B cell (primary cell): ENCODE data around the gene GPX7. TPM values are rescaled to one million over a fixed set of nuclear protein-coding genes. Genes with fewer than 3 reads are reported as not detected.
"Not testable (repeated sequence)": the region's sequence is repeated elsewhere in the genome, so short reads cannot be mapped to it uniquely, and the experiment has no call there.

Experiments
- ATAC-seq: fragments of 200-7000 bp; cut with Tn5 transposase; one replicate; pipeline ENCODE4 v1.10.0; 2021; ENCODE audit warnings: low read depth, mild to moderate bottlenecking, moderate number of reproducible peaks, moderate library complexity
- CTCF ChIA-PET: fragments of 350-600 bp; sonication (Branson Sonifier 250); formaldehyde crosslinking; loops from one replicate; lab custom pipeline; 2021; ENCODE audit warnings: antibody characterized with exemption, inconsistent platforms; lab: Charles Lee
- POLR2A ChIA-PET: fragments of 350-600 bp; sonication (Branson Sonifier 250); formaldehyde crosslinking; loops from one replicate; lab custom pipeline; 2021; ENCODE audit warnings: antibody characterized with exemption; lab: Charles Lee
- DNase-seq: peaks from one replicate; pipeline ENCODE4 v3.0.0; 2013
- H2AFZ ChIP-seq: 2 replicates; pipeline ENCODE4 v1.6.1; 2012; ENCODE audit warnings: mild to moderate bottlenecking, low read depth, low read length; ENCODE audit not compliant: insufficient read depth, poor library complexity, severe bottlenecking
- H3K27ac ChIP-seq, 2 donors: 1 replicate in 1 of 2; 2 replicates in 1 of 2; pipeline ENCODE4 v1.5.1; 2012 to 2013; ENCODE audit warnings: low read length in 2 of 2, mild to moderate bottlenecking in 2 of 2, moderate library complexity in 1 of 2
- H3K27me3 ChIP-seq, 4 experiments: fragments of 200-600 bp in 1 of 4; sonication (generic) in 1 of 4; replicated peaks in 1 of 4; 1 replicate in 2 of 4; 2 replicates in 2 of 4; pipeline versions ENCODE4 v1.6.1 to v1.7.0; 2013 to 2016; ENCODE audit warnings: low read length in 3 of 4, mild to moderate bottlenecking in 2 of 4, mixed read lengths in 1 of 4, moderate library complexity in 1 of 4; ENCODE audit not compliant: insufficient read depth in 4 of 4, control insufficient read depth in 3 of 4; ENCODE audit errors: control extremely low read depth in 1 of 4
- H3K36me3 ChIP-seq, 2 experiments: replicated peaks in 1 of 2; 1 replicate in 1 of 2; 2 replicates in 1 of 2; pipeline versions ENCODE4 v1.6.1 to v1.7.1; 2013; ENCODE audit warnings: low read length in 1 of 2; ENCODE audit not compliant: insufficient read depth in 2 of 2, control insufficient read depth in 1 of 2; ENCODE audit errors: control extremely low read depth in 1 of 2, extremely low read depth in 1 of 2
- H3K4me1 ChIP-seq, 2 donors: fragments of 200-600 bp in 1 of 2; sonication (generic) in 1 of 2; 1 replicate in 1 of 2; 2 replicates in 1 of 2; pipeline versions ENCODE4 v1.5.1 to v1.6.1; 2013 to 2017; ENCODE audit warnings: low read length in 2 of 2; ENCODE audit not compliant: control insufficient read depth in 2 of 2, insufficient read depth in 2 of 2
- H3K4me2 ChIP-seq: replicated peaks from 2 replicates; pipeline ENCODE3; 2012; ENCODE audit warnings: mild to moderate bottlenecking, low read depth, low read length; ENCODE audit not compliant: poor library complexity, severe bottlenecking
- H3K4me3 ChIP-seq, 5 experiments: fragments of 200-600 bp in 1 of 5; sonication (generic) in 1 of 5; 1 replicate in 3 of 5; 2 replicates in 2 of 5; pipeline versions ENCODE4 v1.5.1 to v1.7.0; 2011 to 2016; ENCODE audit warnings: low read length in 4 of 5, mild to moderate bottlenecking in 4 of 5, low read depth in 2 of 5, control low read depth in 1 of 5, moderate library complexity in 1 of 5; ENCODE audit not compliant: insufficient read depth in 1 of 5; ENCODE audit errors: control extremely low read depth in 1 of 5, extremely low read depth in 1 of 5
- H3K79me2 ChIP-seq: fragments of 200-600 bp; sonication (generic); one replicate; pipeline ENCODE4 v1.6.0; 2016; ENCODE audit warnings: low read length; ENCODE audit not compliant: control insufficient read depth, insufficient read depth
- H3K9ac ChIP-seq: fragments of 200-600 bp; sonication (generic); 2 replicates; pipeline ENCODE4 v1.6.1; 2017; ENCODE audit warnings: mild to moderate bottlenecking, low read length, moderate library complexity
- H3K9me3 ChIP-seq, 3 donors: one replicate each; pipeline versions ENCODE4 v1.6.1 to v1.7.1; 2013; ENCODE audit warnings: low read length in 2 of 3; ENCODE audit not compliant: control insufficient read depth in 2 of 3, insufficient read depth in 1 of 3; ENCODE audit errors: control extremely low read depth in 1 of 3
- H4K20me1 ChIP-seq: 2 replicates; pipeline ENCODE4 v1.6.0; 2012; ENCODE audit warnings: mild to moderate bottlenecking, low read length; ENCODE audit not compliant: insufficient read depth, control insufficient read depth, poor library complexity, severe bottlenecking
- H3K27ac Mint-ChIP-seq: one replicate; pipeline ENCODE4 v1.8.0; 2021; ENCODE audit warnings: mixed read lengths
- H3K27me3 Mint-ChIP-seq: one replicate; pipeline ENCODE4 v1.8.0; 2021; ENCODE audit warnings: mixed read lengths
- H3K4me1 Mint-ChIP-seq: one replicate; pipeline ENCODE4 v1.8.0; 2021; ENCODE audit warnings: mixed read lengths
- H3K4me3 Mint-ChIP-seq: one replicate; pipeline ENCODE4 v1.8.0; 2021; ENCODE audit warnings: mixed read lengths
- H3K9me3 Mint-ChIP-seq: one replicate; pipeline ENCODE4 v1.8.0; 2022; ENCODE audit warnings: mixed read lengths; ENCODE audit not compliant: insufficient read depth
- CTCF ChIP-seq: fragments of 200-600 bp; IDR thresholded peaks from one replicate; pipeline ENCODE4 v1.8.0; 2022; ENCODE audit warnings: antibody characterized with exemption, mild to moderate bottlenecking
- EZH2 ChIP-seq: IDR thresholded peaks from 2 replicates; pipeline ENCODE4 v1.6.1; 2012; ENCODE audit warnings: borderline replicate concordance, low read depth, mild to moderate bottlenecking, moderate library complexity, low read length; ENCODE audit not compliant: insufficient read depth, poor library complexity, severe bottlenecking
- WGBS: methylation state at CpG from one replicate; pipeline ENCODE4 v1.1.5; 2013; ENCODE audit warnings: missing lambda C conversion rate; ENCODE audit not compliant: insufficient coverage; 5-methylcytosine and 5-hydroxymethylcytosine counted together
- intact Hi-C: fragments of 100-400 bp; cut with micrococcal nuclease; formaldehyde crosslinking; loops from one replicate; pipeline ENCODE4 v1.10.0; 2022
- polyA plus RNA-seq: library from polyadenylated mRNA; depleted of rRNA; stranded (reverse); fragments of >200 nt; gene quantifications from 2 replicates; pipeline ENCODE4 v1.2.3, GENCODE V29; 2012
- total RNA-seq, 2 donors: library from RNA; stranded (reverse); fragments of 120-200 nt in 1 of 2; gene quantifications; 1 replicate in 1 of 2; 2 replicates in 1 of 2; pipeline versions ENCODE4 v1.2.3 to v1.2.4, GENCODE V29; 2013 to 2022

The GPX7 gene
- total and polyA plus RNA-seq, 2 donors (not counting 1 experiment from before 2014, with no cell fraction given) = 21.4 to 27.6 TPM

GRCh38 chr1:52574594-52574993 lies 27.6 kb upstream of the GPX7 start:
- no peak overlapping the region for H2AFZ ChIP-seq
- Mint-ChIP-seq H3K27ac (no peak overlapping the region), H3K4me1 (peaks cover 8% of the 10 kb centered on the region), H3K27me3 (no peaks in the 10 kb centered on the region), H3K9me3 (no peaks in the 10 kb centered on the region), H3K4me3 (no peak overlapping the region)
- no peaks in the 10 kb centered on the region for H4K20me1 ChIP-seq
- no peak for TF ChIP-seq CTCF
- no peak for TF ChIP-seq EZH2
- H3K4me2 ChIP-seq = no peak overlapping the region
- ChIA-PET CTCF (no interaction called here), POLR2A (interaction anchor here (0.8 kb wide), 1 partner anchor 21 kb away, joined by 3 read pairs; the partner anchor contains the start of gene TUT4)
- DNase-seq = no peak
- no peak overlapping the region for H3K27ac ChIP-seq
- no peak overlapping the region for H3K9ac ChIP-seq
- ATAC-seq = no peak
- H3K9me3 ChIP-seq = no peaks in the 10 kb centered on the region
- H3K79me2 ChIP-seq = no peaks in the 10 kb centered on the region
- H3K4me1 ChIP-seq = peaks cover 5 to 7% of the 10 kb centered on the region in 2 donors
- intact Hi-C loops = no loop called here
- 100% methylated on average over 1 of the region's 2 CpGs for WGBS
- no peaks in the 10 kb centered on the region for H3K27me3 ChIP-seq
- H3K36me3 ChIP-seq = no peaks in the 10 kb centered on the region
- no peak overlapping the region for H3K4me3 ChIP-seq

GRCh38 chr1:52576074-52576473 lies 26.1 kb upstream of the GPX7 start:
- Histone ChIP-seq H3K36me3 (no peaks in the 10 kb centered on the region), H3K4me2 (no peak overlapping the region), H3K27ac (no peak overlapping the region), H3K4me3 (no peak overlapping the region), H3K9ac (no peak overlapping the region), H3K4me1 (no peaks in the 10 kb centered on the region), H4K20me1 (no peaks in the 10 kb centered on the region), H3K27me3 (no peaks in the 10 kb centered on the region), H3K79me2 (no peaks in the 10 kb centered on the region), H2AFZ (no peak overlapping the region), H3K9me3 (no peaks in the 10 kb centered on the region)
- Mint-ChIP-seq H3K9me3 (no peaks in the 10 kb centered on the region), H3K4me1 (no peaks in the 10 kb centered on the region), H3K4me3 (no peak overlapping the region), H3K27me3 (no peaks in the 10 kb centered on the region), H3K27ac (no peak overlapping the region)
- ATAC-seq (no peak), DNase-seq (no peak)
- intact Hi-C loops = no loop called here
- ChIA-PET CTCF (no interaction called here), POLR2A (no interaction called here)
- no peak for TF ChIP-seq CTCF
- no peak for TF ChIP-seq EZH2
- WGBS = 100% methylated on average over 1 of the region's 1 CpG

GRCh38 chr1:52578066-52578465 lies 24.1 kb upstream of the GPX7 start:
- 100% methylated on average over 1 of the region's 3 CpGs for WGBS
- H2AFZ ChIP-seq, H3K4me1 Mint-ChIP-seq, H3K4me2 ChIP-seq, H3K9me3 ChIP-seq, H4K20me1 ChIP-seq, H3K79me2 ChIP-seq, H3K27ac Mint-ChIP-seq, H3K9me3 Mint-ChIP-seq, ATAC-seq, H3K9ac ChIP-seq, H3K27me3 ChIP-seq, H3K27ac ChIP-seq, H3K36me3 ChIP-seq, DNase-seq, intact Hi-C loops, H3K4me3 ChIP-seq, H3K4me3 Mint-ChIP-seq, H3K4me1 ChIP-seq, H3K27me3 Mint-ChIP-seq: not testable (repeated sequence)
- POLR2A ChIA-PET = interaction anchor here (0.6 to 0.7 kb wide), 3 partner anchors 25 to 143 kb away, joined by 6 to 11 read pairs (median 7); no protein-coding TSS in a partner anchor
- CTCF ChIA-PET = interaction anchor here (1.3 kb wide), 1 partner anchor 88 kb away, joined by 3 read pairs; no protein-coding TSS in a partner anchor
